Measurements from ENCODE around the gene MYO16.
"Not testable (repeated sequence)": the region's sequence is repeated elsewhere in the genome, so short reads cannot be mapped to it uniquely, and the experiment has no call there.

Gene MYO16

DNA sequence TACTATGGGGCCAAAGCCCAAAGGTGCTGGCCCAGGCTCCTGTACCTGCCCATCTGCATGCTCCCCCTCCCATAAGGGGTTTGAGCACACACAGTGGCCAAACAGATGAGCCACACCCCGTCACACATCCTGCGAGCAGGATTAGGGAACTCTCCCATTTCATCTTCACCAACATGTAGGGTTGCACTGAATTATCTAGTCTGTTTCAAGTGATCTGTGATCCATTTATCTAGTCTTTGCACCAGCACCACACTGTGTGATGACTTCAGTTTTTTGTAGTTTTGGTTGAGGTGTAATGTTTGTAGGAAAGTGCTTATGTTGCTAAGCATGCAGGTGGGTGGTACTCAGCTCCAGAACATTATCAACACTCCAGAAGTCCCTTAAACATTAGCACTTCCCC, 249.3 kb downstream of the MYO16 start:
- H3K27me3 ChIP-seq (ENCODE audit: control insufficient read depth in 1 of 2, insufficient read depth in 2 of 2, low read length in 2 of 2): no peaks in the 10 kb centered on the region
- no peak overlapping the region for H3K27ac ChIP-seq (ENCODE audit: low read length)
- H3K9ac ChIP-seq (ENCODE audit: low read length in 2 of 2): no peak overlapping the region
- H3K4me1 ChIP-seq (ENCODE audit: control insufficient read depth, insufficient read depth, low read length): no peaks in the 10 kb centered on the region
- H3K4me3 ChIP-seq (ENCODE audit: low read length in 2 of 2): no peak overlapping the region
- no peaks in the 10 kb centered on the region for H3K36me3 ChIP-seq (ENCODE audit: control insufficient read depth in 2 of 2, insufficient read depth in 2 of 2, low read length in 2 of 2)
- H3K9me3 ChIP-seq (ENCODE audit: control insufficient read depth in 2 of 2, low read length in 2 of 2): peaks cover 0 to 2% of the 10 kb centered on the region in 2 donors

DNA sequence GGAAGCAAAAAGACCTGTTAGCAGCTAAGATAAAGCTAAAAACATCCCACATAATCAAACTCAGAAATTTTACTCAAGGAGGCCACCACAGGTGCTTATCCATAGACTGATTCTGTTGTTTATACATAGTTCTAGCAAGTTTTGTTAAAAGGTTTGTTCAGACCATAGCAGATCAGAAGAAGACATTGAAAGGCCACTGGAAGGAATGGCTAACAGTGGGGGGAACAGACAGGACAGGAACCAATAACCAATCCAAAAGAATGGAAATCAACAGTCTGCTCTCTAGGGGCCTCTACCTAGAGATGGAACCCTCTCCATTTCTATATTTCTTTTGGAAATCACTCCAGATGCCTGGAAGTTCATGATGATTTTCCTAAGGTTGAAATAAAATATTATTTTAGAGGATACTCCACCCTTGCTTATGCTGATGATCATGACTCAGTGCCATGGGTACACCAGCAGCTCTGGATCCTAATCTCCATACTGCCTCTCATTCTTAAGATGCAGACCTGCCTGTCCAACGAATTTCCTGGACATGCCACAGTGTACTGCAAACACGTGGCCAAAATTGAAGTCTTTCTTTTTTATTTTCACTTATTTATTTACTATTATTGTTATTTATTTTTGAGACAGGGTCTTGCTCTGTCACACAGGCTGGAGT, 260.0 kb downstream of the MYO16 start:
- Histone ChIP-seq H3K27ac (ENCODE audit: low read length) (no peak overlapping the region), H3K36me3 (ENCODE audit: control insufficient read depth in 2 of 2, insufficient read depth in 2 of 2, low read length in 2 of 2) (no peaks in the 10 kb centered on the region), H3K4me3 (ENCODE audit: low read length in 2 of 2) (no peak overlapping the region), H3K9me3 (ENCODE audit: control insufficient read depth in 2 of 2, low read length in 2 of 2) (no peaks in the 10 kb centered on the region), H3K9ac (ENCODE audit: low read length in 2 of 2) (no peak overlapping the region), H3K27me3 (ENCODE audit: control insufficient read depth in 1 of 2, insufficient read depth in 2 of 2, low read length in 2 of 2) (no peaks in the 10 kb centered on the region), H3K4me1 (ENCODE audit: control insufficient read depth, insufficient read depth, low read length) (no peaks in the 10 kb centered on the region)

DNA sequence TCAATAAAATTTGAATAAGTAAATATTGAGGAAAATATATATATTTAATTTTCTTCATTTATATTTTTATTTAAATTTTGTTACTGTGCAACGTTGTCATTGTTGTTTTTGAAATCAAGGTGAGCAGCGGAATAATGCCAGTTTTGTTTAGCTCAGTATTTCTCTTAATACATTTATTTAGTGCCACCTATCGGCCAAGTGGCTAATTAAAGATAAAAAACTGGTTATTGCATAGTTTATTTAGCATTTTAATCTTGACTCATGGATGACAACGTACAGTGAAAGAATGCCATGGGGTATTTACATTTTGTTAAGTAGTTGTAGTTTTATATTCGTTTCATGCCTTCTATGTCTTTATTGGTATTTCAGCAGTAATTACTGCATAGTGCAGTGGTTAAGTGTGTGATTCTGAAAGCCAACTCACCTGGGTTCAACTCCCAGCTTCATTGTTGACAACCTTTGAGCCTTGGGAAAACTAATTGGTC, 265.9 kb downstream of the MYO16 start:
- H3K4me3 ChIP-seq (ENCODE audit: low read length in 2 of 2): no peak overlapping the region
- no peak overlapping the region for H3K9ac ChIP-seq (ENCODE audit: low read length in 2 of 2)
- H3K9me3 ChIP-seq (ENCODE audit: control insufficient read depth in 2 of 2, low read length in 2 of 2): no peaks in the 10 kb centered on the region
- H3K27me3 ChIP-seq (ENCODE audit: control insufficient read depth in 1 of 2, insufficient read depth in 2 of 2, low read length in 2 of 2): no peaks in the 10 kb centered on the region
- H3K27ac ChIP-seq (ENCODE audit: low read length): no peak overlapping the region
- H3K4me1 ChIP-seq (ENCODE audit: control insufficient read depth, insufficient read depth, low read length): no peaks in the 10 kb centered on the region
- H3K36me3 ChIP-seq (ENCODE audit: control insufficient read depth in 2 of 2, insufficient read depth in 2 of 2, low read length in 2 of 2): no peaks in the 10 kb centered on the region

GRCh38 chr13:108897955-108898354, 268.5 kb downstream of the MYO16 start:
- no peaks in the 10 kb centered on the region for H3K27me3 ChIP-seq (ENCODE audit: control insufficient read depth in 1 of 2, insufficient read depth in 2 of 2, low read length in 2 of 2)
- no peaks in the 10 kb centered on the region for H3K4me1 ChIP-seq (ENCODE audit: control insufficient read depth, insufficient read depth, low read length)
- no peak overlapping the region for H3K4me3 ChIP-seq (ENCODE audit: low read length in 2 of 2)
- H3K9me3 ChIP-seq (ENCODE audit: control insufficient read depth in 2 of 2, low read length in 2 of 2): no peaks in the 10 kb centered on the region
- no peak overlapping the region for H3K27ac ChIP-seq (ENCODE audit: low read length)
- no peaks in the 10 kb centered on the region for H3K36me3 ChIP-seq (ENCODE audit: control insufficient read depth in 2 of 2, insufficient read depth in 2 of 2, low read length in 2 of 2)
- H3K9ac ChIP-seq (ENCODE audit: low read length in 2 of 2): no peak overlapping the region

- H3K36me3 ChIP-seq (ENCODE audit: control insufficient read depth in 2 of 2, insufficient read depth in 2 of 2, low read length in 2 of 2): no peaks in the 10 kb centered on the region
- no peaks in the 10 kb centered on the region for H3K4me1 ChIP-seq (ENCODE audit: control insufficient read depth, insufficient read depth, low read length)
- no peaks in the 10 kb centered on the region for H3K9me3 ChIP-seq (ENCODE audit: control insufficient read depth in 2 of 2, low read length in 2 of 2)
- H3K27ac ChIP-seq (ENCODE audit: low read length): no peak overlapping the region
- H3K4me3 ChIP-seq (ENCODE audit: low read length in 2 of 2): no peak overlapping the region
- H3K9ac ChIP-seq (ENCODE audit: low read length in 2 of 2): no peak overlapping the region
- H3K27me3 ChIP-seq (ENCODE audit: control insufficient read depth in 1 of 2, insufficient read depth in 2 of 2, low read length in 2 of 2): no peaks in the 10 kb centered on the region
Measured at GRCh38 chr13:108902405-108903155, 273.2 kb downstream of the MYO16 start.

- H3K27me3 ChIP-seq (ENCODE audit: control insufficient read depth in 1 of 2, insufficient read depth in 2 of 2, low read length in 2 of 2): no peaks in the 10 kb centered on the region
- no peaks in the 10 kb centered on the region for H3K36me3 ChIP-seq (ENCODE audit: control insufficient read depth in 2 of 2, insufficient read depth in 2 of 2, low read length in 2 of 2)
- H3K4me3 ChIP-seq (ENCODE audit: low read length in 2 of 2): no peak overlapping the region
- H3K27ac ChIP-seq (ENCODE audit: low read length): no peak overlapping the region
- no peak overlapping the region for H3K9ac ChIP-seq (ENCODE audit: low read length in 2 of 2)
- no peaks in the 10 kb centered on the region for H3K4me1 ChIP-seq (ENCODE audit: control insufficient read depth, insufficient read depth, low read length)
- no peaks in the 10 kb centered on the region for H3K9me3 ChIP-seq (ENCODE audit: control insufficient read depth in 2 of 2, low read length in 2 of 2)
Measured at GRCh38 chr13:108903613-108904012, 274.2 kb downstream of the MYO16 start.

- Histone ChIP-seq H3K4me1 (ENCODE audit: control insufficient read depth, insufficient read depth, low read length) (peaks cover 9% of the 10 kb centered on the region), H3K36me3 (ENCODE audit: control insufficient read depth in 2 of 2, insufficient read depth in 2 of 2, low read length in 2 of 2) (no peaks in the 10 kb centered on the region), H3K27me3 (ENCODE audit: control insufficient read depth in 1 of 2, insufficient read depth in 2 of 2, low read length in 2 of 2) (no peaks in the 10 kb centered on the region), H3K4me3 (ENCODE audit: low read length in 2 of 2) (no peak overlapping the region), H3K27ac (ENCODE audit: low read length) (no peak overlapping the region), H3K9ac (ENCODE audit: low read length in 2 of 2) (no peak overlapping the region), H3K9me3 (ENCODE audit: control insufficient read depth in 2 of 2, low read length in 2 of 2) (no peaks in the 10 kb centered on the region)
Measured at GRCh38 chr13:108911807-108912206, 282.4 kb downstream of the MYO16 start.

- not testable (repeated sequence) for H3K27me3 ChIP-seq (ENCODE audit: control insufficient read depth in 1 of 2, insufficient read depth in 2 of 2, low read length in 2 of 2); H3K36me3 ChIP-seq (ENCODE audit: control insufficient read depth in 2 of 2, insufficient read depth in 2 of 2, low read length in 2 of 2); H3K9me3 ChIP-seq (ENCODE audit: control insufficient read depth in 2 of 2, low read length in 2 of 2); H3K27ac ChIP-seq (ENCODE audit: low read length); H3K4me3 ChIP-seq (ENCODE audit: low read length in 2 of 2); H3K4me1 ChIP-seq (ENCODE audit: control insufficient read depth, insufficient read depth, low read length); H3K9ac ChIP-seq (ENCODE audit: low read length in 2 of 2)
Measured at GRCh38 chr13:108913731-108914130, 284.3 kb downstream of the MYO16 start.

DNA sequence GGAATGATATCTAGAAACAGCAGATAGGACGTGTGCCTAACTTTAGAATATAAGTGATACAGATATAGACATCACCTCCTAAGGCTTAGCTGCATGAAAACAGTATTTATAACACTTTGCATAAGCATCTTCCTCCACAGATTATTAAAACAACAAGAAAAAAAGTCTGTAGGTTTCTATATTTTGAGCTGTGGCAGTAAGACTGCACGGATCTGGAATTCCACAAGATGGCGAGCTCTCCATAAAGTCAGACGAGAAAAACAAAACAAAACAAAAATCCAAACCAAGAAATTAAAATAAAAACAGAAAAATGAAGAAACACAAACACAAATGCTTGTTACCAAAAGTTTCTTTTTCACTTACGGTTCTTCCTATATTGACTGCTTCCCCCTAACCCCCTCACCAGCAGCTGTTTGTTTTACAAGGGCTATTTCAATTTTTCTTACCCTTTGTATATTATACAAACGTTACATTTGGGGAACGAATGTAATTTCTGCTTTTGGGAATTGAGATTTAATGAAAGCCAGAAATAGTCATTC, 285.8 kb downstream of the MYO16 start:
- Histone ChIP-seq H3K27me3 (ENCODE audit: control insufficient read depth in 1 of 2, insufficient read depth in 2 of 2, low read length in 2 of 2) (no peaks in the 10 kb centered on the region), H3K4me3 (ENCODE audit: low read length in 2 of 2) (peak overlapping the region; percentile 20 to 52), H3K9me3 (ENCODE audit: control insufficient read depth in 2 of 2, low read length in 2 of 2) (no peaks in the 10 kb centered on the region), H3K27ac (ENCODE audit: low read length) (peak overlapping the region; percentile 80), H3K9ac (ENCODE audit: low read length in 2 of 2) (peak overlapping the region in 1 of 2 donors; percentile 17), H3K4me1 (ENCODE audit: control insufficient read depth, insufficient read depth, low read length) (peaks cover 9% of the 10 kb centered on the region), H3K36me3 (ENCODE audit: control insufficient read depth in 2 of 2, insufficient read depth in 2 of 2, low read length in 2 of 2) (no peaks in the 10 kb centered on the region)

DNA sequence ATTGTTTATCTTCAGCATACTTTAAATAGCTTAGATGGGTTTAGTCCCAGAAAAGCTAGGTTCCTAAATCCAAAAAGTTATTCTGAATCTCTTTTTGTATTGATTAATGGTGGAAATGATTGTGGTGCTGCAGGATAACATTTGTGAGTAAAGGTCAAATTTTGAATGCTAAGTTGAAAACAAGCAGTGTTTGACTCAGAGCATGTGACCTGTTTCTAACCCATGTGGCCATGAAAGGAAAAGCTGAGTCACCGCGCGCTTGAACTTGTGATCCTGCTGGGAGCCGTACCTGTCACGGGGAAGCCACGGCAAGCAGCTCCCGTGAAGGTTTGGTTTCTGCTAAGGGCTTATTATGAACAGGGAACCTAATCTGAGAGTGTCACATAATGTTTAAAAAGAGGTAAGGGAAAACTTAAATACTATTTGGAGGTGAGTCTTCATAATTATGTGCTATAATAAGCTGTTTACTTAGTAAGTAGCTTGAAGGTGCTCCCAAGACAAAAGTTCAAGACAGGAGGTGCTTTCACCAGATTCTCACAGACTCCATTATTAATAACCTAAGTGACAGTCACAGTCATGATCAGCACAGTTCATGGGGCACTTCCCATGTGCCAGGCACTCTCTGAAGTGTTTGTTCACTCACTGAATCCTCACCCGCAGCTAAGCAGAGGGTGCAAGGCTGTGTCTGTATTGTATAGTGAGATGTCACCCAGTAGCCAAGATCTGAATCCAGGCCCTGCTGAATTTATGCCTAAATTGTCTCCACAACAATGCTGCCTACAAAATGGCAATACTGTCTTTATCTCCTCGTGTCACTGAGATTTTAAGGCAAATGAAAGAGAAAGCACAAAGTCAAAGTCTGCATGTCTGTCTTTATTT, 286.5 kb downstream of the MYO16 start:
- H3K9ac ChIP-seq (ENCODE audit: low read length in 2 of 2): peak overlapping the region; percentile 17 to 43
- H3K4me3 ChIP-seq (ENCODE audit: low read length in 2 of 2): peak overlapping the region; percentile 20 to 52

More for the DNA sequence above, 286.5 kb downstream of the MYO16 start:
- peaks cover 9% of the 10 kb centered on the region for H3K4me1 ChIP-seq (ENCODE audit: control insufficient read depth, insufficient read depth, low read length)
- H3K36me3 ChIP-seq (ENCODE audit: control insufficient read depth in 2 of 2, insufficient read depth in 2 of 2, low read length in 2 of 2): no peaks in the 10 kb centered on the region
- peak overlapping the region; percentile 80 for H3K27ac ChIP-seq (ENCODE audit: low read length)
- H3K27me3 ChIP-seq (ENCODE audit: control insufficient read depth in 1 of 2, insufficient read depth in 2 of 2, low read length in 2 of 2): no peaks in the 10 kb centered on the region
- no peaks in the 10 kb centered on the region for H3K9me3 ChIP-seq (ENCODE audit: control insufficient read depth in 2 of 2, low read length in 2 of 2)
